SIG-M5 (cell line): ENCODE measurements around the gene EXOC1.
"Not testable (repeated sequence)": the region's sequence is repeated elsewhere in the genome, so short reads cannot be mapped to it uniquely, and the experiment has no call there.

ENCODE experiments used
- DNase-seq: peaks from one replicate; lab custom pipeline; 2025; lab: John Stamatoyannopoulos, UW

EXOC1 gene

DNA sequence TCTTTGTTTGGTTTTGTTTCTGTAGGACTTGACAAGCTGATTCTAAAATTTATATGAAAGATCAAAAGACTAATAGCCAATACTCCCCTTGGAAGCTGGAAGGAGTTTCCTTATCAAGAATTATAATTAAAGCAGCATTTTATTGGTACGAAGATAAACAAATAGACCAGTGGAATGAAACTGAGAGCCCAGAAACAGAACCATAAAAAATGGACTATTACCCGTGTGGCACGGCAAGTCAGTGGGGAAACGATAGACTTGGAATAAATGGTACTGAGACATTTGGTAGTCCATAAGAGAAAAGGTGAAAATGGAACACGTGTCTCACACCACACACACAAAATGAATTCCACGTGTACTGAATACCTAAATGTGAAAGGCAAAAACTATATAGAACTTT lies 52.9 kb downstream of the EXOC1 start:
- DNase-seq = no peak

DNA sequence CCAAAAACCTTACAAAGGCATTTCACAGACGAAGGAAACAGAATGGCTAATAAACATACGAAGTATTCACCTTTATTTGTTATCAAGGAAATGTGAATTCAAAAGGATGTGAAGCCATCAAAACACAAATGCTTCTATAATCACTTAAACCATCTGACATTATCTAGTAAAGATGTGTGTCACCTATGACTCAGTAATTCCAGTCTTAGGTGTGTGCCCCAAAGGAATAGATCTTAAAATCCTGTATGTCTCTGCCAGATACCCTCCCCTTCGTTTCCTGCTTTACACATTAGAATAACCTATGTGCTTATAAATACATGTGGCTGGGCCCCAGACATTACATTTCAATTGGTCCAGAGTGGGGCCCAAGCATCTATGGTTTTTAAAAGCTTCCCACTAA lies 53.5 kb downstream of the EXOC1 start:
- no peak for DNase-seq

DNA sequence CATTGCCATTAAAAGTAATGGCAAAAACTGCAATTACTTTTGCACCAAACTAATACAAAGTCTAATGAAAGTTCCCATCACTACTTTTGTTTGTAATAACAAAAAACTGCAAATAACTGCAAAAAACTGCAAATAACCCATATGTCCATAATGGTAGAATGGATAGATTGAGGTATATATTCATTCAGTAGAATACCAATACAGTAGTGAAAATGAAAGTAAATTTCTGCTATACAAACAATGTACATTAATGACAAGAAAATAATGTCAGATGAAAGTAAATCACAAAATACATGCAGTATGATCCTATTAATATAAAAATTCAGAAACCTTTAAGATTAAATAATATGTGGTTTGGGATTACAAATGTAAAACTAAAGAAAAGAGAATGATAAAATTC lies 54.0 kb downstream of the EXOC1 start:
- no peak for DNase-seq

DNA sequence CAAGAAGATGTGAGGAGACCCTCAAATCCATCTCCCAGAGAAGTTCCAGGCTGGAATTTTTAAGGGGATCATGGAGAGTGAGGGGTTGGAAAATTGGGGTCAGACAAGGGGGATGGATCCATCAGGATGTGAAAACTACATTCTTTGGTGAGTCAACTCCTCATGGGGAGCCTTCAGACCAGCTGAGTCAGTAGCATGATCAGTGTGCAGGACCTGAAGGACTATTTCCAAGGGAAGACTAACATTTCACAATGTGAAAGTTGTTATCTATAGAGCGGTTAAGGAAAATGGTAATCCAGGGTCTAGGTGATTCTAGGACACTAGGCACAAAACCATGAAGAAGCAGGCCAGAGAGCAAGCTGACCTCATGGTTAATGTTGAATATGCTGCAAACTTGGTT lies 56.7 kb downstream of the EXOC1 start:
- DNase-seq = no peak

DNA sequence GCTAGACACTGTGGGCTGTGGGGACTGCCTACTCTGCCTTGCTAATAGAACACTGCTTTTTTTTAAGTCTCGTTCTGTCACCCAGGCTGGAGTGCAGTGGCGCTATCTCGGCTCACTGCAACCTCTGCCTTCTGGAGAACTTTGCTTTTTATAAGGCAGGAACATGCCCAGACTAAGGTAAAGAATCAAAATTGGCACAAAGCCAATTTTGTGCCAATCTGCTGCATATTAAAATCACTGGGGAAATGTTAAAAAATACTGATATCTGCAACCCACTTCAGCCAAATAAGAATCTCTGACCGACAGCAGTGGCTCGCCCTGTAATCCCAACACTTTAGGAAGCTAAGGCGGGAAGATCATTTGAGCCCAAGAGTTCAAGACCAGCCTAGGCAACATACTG lies 58.8 kb downstream of the EXOC1 start:
- DNase-seq = no peak

DNA sequence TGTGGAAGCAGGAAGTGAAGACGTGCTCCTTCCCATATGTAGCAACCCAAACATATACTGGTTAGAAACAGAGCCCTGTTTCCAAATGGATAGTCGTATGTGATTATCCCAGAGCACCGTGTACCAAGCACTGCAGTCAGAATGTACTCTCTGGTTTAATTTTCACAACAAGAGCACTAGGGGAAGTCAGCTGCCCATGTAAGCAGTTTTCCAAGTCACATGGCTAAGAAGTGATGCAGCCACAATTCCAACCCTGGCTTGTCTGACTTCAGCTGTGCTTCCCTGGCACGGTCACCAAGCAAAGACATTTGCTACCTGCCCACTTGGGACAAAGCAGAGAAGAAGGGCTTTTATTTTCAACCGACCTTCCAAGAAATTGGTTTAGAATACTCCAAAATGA lies 67.1 kb downstream of the EXOC1 start:
- DNase-seq = no peak

DNA sequence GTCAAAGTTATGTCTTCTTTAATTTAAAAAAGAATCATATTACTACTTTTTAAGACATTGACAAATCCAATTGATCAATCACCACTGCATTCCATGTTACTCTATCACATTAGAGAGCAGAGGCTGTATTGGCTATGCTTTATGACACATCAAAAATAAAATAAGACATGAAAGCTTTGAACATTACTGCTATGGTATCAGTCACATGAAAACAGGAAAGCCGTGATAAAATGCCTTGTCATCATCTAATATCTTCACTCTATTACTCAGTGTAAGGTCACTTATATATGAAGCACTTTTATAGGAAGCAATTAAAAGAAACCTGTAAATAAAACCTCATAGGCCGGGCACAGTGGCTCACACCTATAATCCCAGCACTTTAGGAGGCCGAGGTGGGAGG lies 67.6 kb downstream of the EXOC1 start:
- no peak for DNase-seq

DNA sequence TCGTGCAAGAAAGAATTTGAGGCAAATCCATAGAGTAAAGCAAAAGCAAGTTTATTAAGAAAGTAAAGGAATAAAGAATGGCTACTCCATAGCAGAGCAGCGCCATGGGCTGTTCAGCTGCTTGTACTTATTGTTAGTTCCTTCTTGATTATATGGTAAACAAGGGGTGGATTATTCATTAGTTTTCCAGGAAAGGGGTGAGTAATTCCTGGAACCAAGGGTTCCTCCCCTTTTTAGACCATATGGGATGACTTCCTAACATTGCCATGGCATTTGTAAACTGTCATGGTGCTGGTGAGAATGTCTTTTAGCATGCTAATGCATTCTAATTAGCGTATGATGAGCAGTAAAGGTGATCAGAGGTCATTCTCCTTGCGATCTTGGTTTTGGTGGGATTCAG lies 71.8 kb downstream of the EXOC1 start:
- no peak for DNase-seq

DNA sequence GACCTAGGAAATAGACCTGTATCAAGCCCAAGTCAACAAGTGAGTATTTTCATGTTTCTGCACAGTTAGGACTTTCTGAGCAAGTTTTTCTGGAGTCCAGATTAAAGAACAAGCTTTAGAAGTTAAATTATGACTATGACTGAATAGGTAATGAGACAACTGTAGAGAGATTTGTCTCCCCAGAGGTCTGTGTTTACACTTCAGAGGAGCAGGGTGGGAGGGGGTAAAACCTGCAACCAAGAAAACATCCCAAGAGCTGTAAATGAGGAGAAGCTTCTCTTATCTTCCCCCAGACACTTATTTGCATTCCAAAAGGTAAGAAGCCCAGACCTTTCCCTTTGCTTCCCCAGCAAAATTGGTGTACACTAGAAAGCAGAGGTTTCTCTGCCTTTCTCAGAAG lies 73.2 kb downstream of the EXOC1 start:
- DNase-seq = no peak

DNA sequence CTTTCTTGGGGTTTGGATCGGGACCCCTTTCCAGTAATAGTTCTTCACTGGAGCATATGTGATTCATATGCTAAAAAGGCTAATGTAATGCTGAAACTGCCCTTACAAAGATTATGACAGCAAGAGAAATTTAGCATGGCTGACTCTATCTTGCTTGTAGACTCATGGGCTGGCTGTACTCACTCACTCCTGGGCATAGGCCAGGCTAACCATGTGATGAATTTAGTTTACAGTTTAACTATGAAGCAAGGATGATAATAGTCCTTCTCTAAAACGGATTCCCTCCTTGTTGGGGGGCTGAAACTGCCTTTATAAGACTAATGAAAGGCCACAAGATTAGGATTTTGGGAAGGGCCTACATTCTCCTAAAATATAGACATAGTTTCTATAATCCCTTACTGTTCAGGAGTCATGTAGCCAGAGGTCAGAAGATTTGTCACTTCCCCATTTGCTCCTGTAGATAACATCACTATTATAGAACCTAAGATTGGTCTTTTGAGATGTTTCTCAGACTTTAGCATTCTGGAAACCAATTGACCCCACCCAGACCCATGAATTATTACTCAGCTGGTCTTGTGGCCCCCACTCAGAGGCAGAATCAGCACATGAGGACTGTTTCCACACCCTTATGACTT lies 74.5 kb downstream of the EXOC1 start:
- DNase-seq = no peak

DNA sequence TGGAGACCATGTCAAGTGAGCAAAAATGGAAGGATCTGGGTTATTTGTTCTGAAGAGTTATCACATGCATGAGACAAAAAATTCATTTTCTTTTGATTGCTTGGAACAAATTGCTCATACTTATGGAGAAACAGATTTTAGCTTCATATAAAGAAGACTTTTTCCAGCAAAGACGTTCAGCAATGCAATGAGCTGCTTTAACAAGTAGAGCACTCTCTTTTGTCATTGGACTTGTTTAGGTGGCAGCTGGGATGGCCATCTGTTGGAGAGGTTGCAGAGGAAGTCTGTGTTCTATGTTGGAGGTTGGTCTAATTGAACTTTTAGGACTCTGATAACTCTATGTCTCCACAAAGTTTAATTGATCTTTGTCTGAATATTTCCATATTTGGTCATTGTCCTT lies 75.4 kb downstream of the EXOC1 start:
- no peak for DNase-seq

DNA sequence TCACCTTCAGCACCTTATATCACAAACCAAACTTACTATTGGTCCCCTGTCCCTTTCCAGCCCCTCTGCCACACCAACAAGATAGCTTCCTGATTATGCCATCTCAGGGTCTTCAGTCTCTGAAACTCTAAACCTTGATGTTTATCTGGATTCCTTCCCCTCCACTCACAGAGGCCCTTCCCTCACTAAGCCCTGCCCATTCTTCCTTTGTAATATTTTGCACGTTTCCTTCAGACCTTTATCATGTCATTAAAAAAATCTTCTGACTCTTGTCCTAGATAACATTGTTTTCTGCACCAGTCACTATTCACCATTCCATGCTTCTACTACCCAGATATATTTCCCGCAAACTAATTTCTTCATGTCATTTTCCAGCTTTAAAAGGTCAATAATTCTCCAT lies 77.6 kb downstream of the EXOC1 start:
- no peak for DNase-seq

DNA sequence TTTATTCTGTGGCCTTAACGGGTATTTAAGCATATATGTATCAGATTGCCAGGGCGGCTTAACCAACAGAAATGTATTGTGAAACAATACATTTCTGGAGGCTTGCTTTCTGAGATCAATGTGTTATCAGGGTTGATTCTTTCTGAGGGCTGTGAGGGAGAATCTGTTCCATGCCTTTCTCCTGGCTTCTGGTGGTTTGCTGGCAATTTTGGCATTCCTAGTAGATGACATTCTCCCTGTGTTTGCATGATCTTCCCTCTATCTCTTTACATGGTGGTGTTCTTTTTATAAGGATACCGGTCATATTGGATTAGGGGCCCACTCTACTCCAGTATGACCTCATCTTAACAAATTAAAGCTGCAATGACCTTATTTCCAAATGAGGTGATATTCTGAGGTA lies 78.4 kb downstream of the EXOC1 start:
- DNase-seq = no peak

DNA sequence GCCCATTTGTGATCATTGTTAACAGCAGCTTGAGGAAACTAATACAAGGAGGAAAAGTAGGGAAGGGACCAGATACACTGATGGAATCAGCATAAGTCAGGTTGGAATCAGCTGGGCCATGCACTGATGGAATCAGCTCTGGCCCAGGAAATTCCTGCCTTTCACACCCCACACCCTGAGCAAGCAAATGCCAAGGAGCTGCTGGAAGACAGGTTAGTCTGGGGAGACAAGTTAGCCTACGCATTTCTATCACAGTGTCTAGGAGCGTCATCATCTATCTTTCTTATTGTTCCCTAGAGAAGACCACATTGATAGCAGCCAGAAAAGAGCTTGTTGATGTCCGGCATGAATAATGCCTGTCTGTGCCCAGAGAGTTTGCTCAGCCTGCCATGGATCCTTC lies 79.1 kb downstream of the EXOC1 start:
- no peak for DNase-seq

DNA sequence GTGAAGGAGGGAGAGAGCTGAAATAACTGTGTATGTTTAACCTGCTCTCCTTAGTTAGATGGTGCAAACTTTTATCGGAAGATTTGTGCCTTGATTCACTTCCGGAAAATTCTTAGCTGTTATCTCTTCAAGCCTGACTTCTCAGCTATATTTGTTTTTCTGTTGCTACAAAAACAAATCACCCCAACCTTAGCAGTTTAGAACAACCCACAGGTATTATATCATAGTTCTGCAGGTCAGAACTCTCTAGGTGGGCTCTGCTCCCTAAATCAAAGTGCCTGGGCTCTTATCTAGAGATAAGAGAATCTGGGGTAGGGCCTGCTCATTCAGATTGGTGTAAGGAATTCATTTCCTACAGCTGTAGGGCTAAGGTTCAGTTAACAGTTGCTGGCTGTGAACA lies 80.2 kb downstream of the EXOC1 start:
- DNase-seq = no peak

DNA sequence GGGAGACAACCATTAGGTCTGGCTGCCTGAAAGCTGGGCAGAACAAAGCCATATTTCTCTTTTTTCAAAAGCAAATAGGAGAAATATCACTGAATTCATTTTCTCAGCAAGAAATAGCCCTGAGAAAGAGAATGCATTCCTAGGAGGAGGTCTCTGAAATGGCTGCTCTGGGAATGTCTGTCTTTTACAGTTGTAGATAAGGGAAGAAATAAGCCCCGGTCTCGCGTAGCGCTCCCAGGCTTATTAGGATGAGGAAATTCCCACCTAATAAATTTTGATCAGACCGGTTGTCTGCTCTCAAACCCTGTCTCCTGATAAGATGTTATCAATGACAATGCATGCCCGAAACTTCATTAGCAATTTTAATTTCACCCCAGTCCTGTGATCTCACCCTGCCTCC lies 82.5 kb downstream of the EXOC1 start:
- DNase-seq = not testable (repeated sequence)

DNA sequence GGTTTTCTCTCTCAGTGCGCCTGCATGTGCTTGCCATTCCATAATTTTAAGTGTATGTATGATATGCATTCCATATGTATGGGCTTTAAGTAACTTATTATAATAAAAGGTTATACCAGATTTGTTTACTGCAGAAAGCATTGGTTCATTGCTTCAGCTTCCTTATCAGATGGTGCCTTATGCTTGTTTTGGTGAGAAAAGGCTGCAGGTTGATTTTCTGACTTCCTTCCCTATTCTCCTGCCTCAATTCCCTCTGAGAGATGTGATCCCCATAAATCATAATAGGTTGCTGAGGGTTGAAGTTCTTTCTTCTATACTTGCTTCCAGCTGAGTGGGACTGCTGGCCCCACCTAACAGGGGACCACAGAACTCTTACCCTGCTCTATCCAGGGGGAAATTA lies 85.0 kb downstream of the EXOC1 start:
- DNase-seq = no peak

DNA sequence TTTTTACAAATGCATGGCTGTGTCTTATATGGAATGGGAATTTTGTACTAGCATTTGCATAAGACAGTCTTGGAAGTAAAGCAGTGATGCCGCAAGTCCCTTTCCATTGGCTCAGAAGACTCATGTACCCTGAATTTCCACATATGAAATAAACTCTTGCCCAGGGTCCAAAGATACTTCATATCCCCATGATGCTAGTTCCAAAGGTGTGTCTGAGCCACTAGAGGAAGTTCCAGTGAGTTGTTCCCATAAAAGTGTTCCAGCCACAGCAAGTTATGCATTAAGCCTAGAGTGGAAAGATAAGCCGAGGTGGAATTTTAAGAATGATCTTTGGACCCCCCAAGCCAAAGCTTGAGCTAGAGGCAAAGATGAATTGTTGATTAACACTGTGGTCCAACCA lies 86.0 kb downstream of the EXOC1 start:
- DNase-seq = no peak

DNA sequence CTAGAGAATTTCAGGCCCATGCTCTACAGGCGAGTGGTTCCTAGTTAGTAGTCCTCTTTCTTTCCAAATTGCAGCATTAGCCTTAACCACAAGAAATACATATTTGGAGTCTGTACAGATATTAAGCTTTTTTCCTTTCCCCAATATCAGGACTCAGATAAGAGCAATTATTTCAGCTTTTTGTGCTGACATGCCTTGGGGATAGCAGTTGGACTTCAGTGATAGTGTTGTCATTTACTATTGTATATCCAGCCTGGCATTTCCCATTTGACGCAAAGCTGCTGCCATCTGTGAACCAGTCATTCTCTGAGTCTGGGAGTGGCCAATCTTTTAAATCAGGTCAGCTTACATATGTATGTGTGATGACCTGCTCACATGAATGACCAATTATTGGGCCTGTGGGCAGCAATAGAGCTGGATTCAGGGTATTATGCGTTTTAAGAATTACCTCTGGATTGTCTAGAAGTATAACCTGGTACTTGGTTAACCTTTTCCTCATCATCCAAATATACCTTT lies 88.5 kb downstream of the EXOC1 start:
- DNase-seq = no peak

DNA sequence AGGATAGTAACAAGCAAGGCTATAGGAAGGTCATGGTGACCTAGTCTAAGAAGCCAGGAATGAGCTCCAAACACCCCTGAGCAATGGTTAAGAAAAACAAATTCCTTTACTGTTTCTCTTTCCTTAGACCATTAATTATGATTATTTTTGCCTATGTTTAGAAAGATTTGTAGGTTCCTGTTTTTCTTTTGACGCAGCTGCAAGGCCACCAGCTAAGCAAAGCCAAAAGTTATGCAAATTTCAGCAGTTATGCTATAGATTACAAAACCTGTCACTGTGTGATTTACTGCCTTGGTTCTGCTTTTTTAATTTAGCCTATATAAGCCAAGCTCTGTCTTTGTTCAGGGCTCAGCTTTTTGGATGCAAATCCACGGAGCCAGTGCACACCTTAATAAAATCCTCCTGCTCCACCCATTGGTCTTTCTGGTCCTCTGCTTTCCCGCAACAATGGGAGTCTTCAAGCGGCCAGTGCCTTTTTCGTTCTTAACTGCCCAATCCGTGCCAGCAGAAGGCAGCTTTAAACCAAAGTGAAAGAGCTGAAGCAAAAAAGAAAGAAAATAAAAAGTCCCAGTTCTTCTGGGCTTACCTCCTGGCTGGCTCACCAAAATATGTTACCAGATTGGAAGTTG lies 93.9 kb downstream of the EXOC1 start:
- DNase-seq = peak; percentile 68

DNA sequence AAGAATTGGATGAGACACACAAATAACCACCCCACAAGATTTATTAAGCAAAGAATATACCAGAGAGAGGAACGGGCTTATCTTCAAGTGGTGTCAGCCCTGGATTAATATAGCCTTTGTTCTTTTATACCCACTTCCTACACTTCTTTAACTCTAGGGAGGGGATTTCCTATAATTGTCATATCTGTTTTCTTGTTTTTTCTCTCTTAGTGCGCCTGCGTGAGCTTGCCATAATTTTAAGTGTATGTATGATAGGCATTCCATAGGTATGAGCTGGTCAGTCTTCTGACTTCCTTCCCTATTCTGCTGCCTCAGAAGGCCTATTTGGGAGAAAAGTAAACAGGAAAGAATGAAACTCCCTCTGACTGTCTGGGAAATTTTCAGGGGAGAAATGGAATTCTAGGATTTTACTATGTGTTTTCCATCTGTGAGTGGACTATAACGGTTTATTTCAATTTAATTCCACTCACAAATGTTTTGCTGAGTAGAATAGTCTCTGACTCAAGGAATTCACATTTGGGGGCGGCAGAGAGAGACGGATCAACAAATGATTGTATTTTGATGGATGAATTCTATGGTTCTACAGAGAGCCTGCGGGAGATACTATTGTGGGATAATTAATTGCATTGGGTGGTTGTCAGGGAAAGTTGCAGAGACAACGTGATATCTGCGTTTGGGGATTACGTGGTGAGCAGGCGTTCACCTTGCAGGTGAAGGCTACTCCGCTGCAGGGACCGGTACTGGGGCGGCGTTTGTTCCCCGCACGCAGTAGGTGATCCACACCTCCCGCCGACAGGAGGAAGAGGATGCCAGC lies 94.7 kb downstream of the EXOC1 start:
- DNase-seq = no peak

DNA sequence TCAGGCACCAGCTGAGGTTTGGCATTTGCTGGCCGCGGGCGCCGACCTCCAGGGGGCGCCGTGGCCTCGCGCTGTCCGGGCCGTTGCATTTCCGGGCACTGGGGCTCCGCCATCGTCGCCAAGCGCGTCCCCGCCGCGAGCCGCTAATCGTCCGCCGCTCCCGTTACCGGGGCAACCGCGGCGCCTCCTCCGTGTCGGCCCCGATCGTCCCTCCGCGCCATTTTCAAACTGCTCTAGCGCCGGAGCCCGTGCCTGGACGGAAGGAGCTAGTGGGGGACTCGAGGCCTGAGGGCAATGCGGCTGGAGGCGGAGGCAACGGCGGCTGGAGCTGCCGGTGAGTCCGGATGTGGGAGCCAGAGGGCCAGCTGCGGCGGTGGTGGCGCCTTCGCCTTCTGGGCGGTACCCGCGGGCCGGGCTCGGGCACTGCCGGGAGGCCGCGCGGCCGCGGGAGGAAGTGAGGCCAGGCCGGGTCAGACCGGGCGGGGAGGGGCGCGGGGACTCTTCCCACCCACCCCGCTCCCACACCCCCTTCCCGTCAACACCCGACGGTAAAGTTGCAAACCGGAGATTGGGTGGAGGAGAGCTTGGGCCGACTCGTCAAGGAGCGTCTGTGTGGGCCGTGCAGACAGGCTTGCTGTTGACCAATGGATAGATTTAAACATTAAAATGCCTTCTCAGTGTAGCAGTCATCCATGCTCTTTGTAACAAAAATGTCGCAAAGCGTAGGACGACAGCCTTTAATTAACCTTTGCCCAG lies 95.5 kb downstream of the EXOC1 start, which contains the start of gene CEP135:
Gene CEP135, plus strand, starts transcription at position 220 of the 756 bp plus-strand sequence. CDS start 3,186 bp downstream, outside the sequence.
- peak; percentile 27 for DNase-seq

DNA sequence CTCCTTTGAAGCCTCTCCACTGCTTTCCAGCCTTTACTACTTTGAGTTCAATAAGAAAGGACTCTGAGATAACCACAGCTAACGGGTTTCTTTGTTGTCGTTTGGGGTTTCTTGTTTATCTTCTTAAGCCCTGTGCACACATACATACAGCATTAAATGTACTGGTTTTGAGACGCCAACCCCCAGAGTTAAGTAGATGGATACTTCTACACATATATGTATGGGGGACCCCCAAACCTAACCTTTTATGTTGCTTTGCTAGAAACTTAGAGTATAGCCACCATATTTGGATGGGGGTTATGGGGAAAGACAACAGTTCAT lies 96.0 kb downstream of the EXOC1 start:
- DNase-seq = no peak
